Endothelial cell of umbilical vein (primary cell): ENCODE data around the gene SS18L1.

ENCODE experiments used
- EZH2 ChIP-seq: IDR thresholded peaks from 2 replicates; pipeline ENCODE4 v1.6.1; 2012; ENCODE audit warnings: borderline replicate concordance, low read depth, mild to moderate bottlenecking, moderate library complexity, low read length, inconsistent platforms; ENCODE audit not compliant: severe bottlenecking
- TF ChIP-seq, protein P1 (sequence below): IDR thresholded peaks from 2 replicates; pipeline ENCODE4 v1.6.1; 2011; ENCODE audit not compliant: insufficient read depth, insufficient read length

DNA sequence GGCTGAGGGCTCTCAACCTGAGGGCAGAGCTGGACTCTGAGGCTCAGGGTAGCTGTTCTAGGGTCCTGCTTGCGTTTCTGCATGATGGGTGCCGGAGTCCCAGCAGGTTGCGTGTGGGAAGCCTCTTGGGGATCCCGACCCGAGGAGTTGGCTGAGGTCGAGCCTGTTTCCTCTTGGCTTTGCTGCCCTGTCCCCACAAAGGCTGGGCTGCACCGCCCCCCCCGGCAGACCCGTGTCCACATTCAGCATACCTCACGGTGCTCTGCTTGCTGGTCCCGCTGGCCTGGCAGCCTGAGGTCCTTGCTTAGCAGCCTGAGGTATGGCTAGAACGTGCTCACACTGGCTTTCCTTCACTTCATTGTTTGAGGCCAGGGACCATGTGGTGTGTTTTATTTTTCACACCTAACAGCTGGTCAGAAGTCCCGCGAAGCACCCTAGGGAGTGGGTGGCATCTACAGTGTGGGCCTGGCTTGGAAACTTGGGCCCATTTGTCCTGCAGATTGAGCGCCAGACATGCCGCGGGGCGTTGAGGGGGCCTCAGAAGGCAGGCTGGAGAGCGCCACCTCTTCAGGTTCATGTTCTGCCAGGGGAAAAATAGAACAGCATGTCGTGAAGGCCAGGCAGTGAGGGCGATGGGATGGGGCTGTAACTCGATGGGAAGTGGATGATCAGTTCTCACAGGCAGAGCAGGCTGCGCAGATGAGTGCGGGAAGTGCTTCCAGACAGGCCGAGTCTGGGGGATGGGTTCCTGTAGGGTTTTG, 11.8 kb upstream of the SS18L1 start:
- no peak for TF ChIP-seq EZH2
- TF ChIP-seq, protein P1, sequence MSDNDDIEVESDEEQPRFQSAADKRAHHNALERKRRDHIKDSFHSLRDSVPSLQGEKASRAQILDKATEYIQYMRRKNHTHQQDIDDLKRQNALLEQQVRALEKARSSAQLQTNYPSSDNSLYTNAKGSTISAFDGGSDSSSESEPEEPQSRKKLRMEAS, result no peak
